Measurements from ENCODE around the gene HS2ST1.

HS2ST1 gene

DNA sequence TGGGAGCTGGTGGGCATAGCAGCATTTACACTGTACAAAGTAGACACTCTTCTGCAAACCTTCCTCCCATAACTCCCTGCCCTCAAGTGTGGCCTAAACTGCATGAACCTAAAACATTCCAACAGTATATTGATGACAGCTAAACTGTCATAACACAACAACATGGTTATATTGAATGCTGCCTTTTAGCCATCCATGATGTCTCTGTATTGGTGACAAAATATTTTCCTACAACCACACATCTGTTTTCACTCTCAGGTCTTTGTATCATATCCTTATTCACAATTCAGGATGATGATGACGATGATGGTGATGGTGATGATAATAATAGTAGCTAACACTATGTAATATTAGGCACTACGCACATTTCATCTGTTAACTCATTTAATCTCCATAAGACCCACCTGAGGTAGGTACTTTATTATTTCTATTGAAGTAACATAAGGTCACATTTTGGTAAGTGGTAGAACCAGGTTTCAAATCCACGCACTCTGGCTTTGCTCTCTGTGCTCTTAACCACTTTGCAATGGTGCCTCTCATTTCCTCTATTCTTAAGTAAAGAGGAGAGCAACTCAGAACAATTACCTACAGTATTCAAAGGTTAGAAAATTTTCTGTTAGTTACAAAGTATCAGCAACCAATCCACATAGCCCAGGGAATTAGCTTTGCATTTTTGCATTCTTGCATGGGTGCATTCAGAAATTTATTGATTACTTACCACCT lies 229.1 kb downstream of the HS2ST1 start:
- no peak overlapping the region for H3K4me3 ChIP-seq (ENCODE audit: low read length)
- H3K9ac ChIP-seq (ENCODE audit: low read length): no peak overlapping the region
- no peaks in the 10 kb centered on the region for H3K36me3 ChIP-seq (ENCODE audit: control insufficient read depth, insufficient read depth, low read length, severe bottlenecking)
- H3K27me3 ChIP-seq (replicated peaks; ENCODE audit: control insufficient read depth, insufficient read depth, low read length): no peaks in the 10 kb centered on the region
- no peak for DNase-seq (ENCODE audit: low read depth)
- peaks cover 1% of the 10 kb centered on the region for H3K4me1 ChIP-seq (ENCODE audit: control insufficient read depth, insufficient read depth, low read length)
- H3K9me3 ChIP-seq (ENCODE audit: control insufficient read depth, low read length): no peaks in the 10 kb centered on the region

DNA sequence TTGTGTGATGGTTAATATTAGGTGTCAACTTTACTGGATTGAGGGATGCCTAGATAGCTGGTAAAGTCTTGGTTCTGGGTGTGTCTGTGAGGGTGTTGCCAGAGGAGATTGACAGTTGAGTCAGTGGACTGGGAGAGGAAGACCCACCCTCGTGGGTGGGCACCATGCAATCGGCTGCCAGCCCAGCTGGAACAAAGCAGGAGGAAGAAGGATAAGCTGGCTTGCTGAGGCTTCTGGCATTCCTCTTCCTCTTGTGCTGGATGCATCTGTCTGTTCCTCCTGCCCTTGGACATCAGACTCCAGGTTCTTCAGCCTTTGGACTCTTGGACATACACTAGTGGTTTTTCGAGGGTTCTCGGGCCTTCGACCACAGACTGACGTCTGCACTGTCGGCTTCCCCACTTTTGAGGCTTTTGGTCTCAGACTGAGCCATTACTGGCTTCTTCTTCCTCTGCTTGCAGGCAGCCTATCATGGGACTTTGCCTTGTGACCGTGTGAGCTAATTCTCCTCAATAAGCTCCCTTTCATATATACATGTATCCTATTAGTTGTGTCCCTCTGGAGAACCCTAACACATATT lies 230.0 kb downstream of the HS2ST1 start:
- Histone ChIP-seq H3K4me3 (ENCODE audit: low read length) (no peak overlapping the region), H3K36me3 (ENCODE audit: control insufficient read depth, insufficient read depth, low read length, severe bottlenecking) (no peaks in the 10 kb centered on the region), H3K9ac (ENCODE audit: low read length) (no peak overlapping the region), H3K27me3 (replicated peaks; ENCODE audit: control insufficient read depth, insufficient read depth, low read length) (no peaks in the 10 kb centered on the region), H3K9me3 (ENCODE audit: control insufficient read depth, low read length) (no peaks in the 10 kb centered on the region), H3K4me1 (ENCODE audit: control insufficient read depth, insufficient read depth, low read length) (peaks cover 10% of the 10 kb centered on the region)
- DNase-seq (ENCODE audit: low read depth): no peak

DNA sequence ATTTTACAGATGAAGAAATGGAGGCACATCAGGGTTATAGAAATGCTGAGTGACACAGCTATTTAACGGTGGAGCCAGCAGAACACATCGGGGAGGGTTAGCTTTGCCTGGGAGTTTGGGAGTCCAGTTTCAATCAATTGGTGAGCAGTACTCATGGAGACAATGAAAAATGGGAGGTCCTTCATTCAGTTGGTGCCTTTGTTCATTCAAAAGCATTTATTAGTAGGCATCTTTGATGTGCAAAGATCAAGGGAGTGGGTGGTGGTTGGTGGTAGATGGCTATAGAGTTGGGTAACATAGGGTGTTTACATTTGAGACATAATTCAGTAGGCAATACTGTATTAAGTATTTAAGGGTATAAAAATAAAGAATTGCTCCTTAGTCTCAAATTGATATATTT lies 230.5 kb downstream of the HS2ST1 start:
- no peaks in the 10 kb centered on the region for H3K36me3 ChIP-seq (ENCODE audit: control insufficient read depth, insufficient read depth, low read length, severe bottlenecking)

DNA sequence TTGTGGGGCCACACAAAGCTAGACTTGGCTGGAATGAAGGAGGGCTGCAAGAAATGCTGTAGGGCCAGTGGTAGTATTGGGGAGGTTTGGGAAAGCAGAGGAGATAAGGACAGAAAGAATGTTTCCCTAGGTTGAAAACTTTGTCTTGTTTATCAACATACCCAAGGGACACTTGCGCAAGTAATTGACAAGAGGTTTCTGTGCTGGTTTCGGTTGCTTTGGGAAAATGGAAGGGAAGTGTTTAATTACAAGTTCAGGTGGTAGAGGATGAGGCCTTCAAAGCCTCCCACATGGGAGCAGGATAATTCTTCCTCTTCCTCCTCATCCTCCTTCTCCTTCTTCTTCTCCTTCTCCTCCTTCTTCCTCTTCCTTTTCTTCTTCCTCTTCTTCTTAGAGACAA lies 232.1 kb downstream of the HS2ST1 start:
- Histone ChIP-seq H3K4me1 (ENCODE audit: control insufficient read depth, insufficient read depth, low read length) (peaks cover 31% of the 10 kb centered on the region), H3K9me3 (ENCODE audit: control insufficient read depth, low read length) (no peaks in the 10 kb centered on the region), H3K36me3 (ENCODE audit: control insufficient read depth, insufficient read depth, low read length, severe bottlenecking) (no peaks in the 10 kb centered on the region), H3K9ac (ENCODE audit: low read length) (no peak overlapping the region), H3K4me3 (ENCODE audit: low read length) (no peak overlapping the region), H3K27me3 (replicated peaks; ENCODE audit: control insufficient read depth, insufficient read depth, low read length) (no peaks in the 10 kb centered on the region)
- no peak for DNase-seq (ENCODE audit: low read depth)

More for the DNA sequence above, 230.5 kb downstream of the HS2ST1 start:
- no peak for DNase-seq (ENCODE audit: low read depth)
- Histone ChIP-seq H3K9me3 (ENCODE audit: control insufficient read depth, low read length) (no peaks in the 10 kb centered on the region), H3K9ac (ENCODE audit: low read length) (no peak overlapping the region), H3K4me3 (ENCODE audit: low read length) (no peak overlapping the region), H3K27me3 (replicated peaks; ENCODE audit: control insufficient read depth, insufficient read depth, low read length) (no peaks in the 10 kb centered on the region), H3K4me1 (ENCODE audit: control insufficient read depth, insufficient read depth, low read length) (peaks cover 15% of the 10 kb centered on the region)

DNA sequence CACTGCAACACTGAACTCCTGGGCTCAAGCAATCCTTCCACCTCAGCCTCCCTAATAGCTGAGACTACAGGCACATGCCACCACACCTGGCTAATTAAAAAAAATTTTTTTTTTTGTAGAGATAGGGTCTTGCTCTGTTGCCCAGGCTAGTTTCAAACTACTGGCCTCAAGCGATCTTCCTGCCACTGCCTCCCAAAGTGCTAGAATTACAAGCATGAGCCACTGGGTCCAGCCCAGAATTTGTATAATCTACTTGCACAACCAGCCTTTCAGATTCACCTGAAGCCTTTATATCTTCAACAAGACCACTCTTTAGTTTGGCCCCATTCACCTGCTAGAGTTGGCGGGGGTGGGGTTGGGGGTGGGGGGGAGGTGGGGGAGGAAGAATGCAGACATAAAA lies 232.6 kb downstream of the HS2ST1 start:
- no peak for DNase-seq (ENCODE audit: low read depth)
- no peaks in the 10 kb centered on the region for H3K36me3 ChIP-seq (ENCODE audit: control insufficient read depth, insufficient read depth, low read length, severe bottlenecking)
- no peak overlapping the region for H3K9ac ChIP-seq (ENCODE audit: low read length)
- H3K9me3 ChIP-seq (ENCODE audit: control insufficient read depth, low read length): no peaks in the 10 kb centered on the region
- H3K4me1 ChIP-seq (ENCODE audit: control insufficient read depth, insufficient read depth, low read length): peaks cover 35% of the 10 kb centered on the region
- no peaks in the 10 kb centered on the region for H3K27me3 ChIP-seq (replicated peaks; ENCODE audit: control insufficient read depth, insufficient read depth, low read length)
- H3K4me3 ChIP-seq (ENCODE audit: low read length): no peak overlapping the region

DNA sequence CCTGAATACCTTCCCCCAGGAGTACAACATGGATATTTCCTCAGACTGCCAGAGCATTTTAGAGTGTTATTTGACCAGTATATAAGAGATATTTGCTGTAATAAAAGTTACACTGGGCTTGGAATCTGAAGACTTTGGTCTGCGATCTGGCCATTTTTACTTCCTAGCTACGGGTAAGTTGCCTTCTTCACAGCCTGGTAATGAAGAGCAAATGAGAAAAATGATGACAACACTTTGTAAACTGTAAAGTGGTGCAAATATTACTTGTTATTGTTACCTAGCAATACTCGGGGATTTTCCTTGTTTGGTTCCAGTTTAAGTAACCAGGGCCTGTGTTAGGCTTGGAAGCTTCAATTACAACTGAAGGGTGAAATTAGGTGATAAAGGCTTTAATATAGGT lies 233.4 kb downstream of the HS2ST1 start:
- Histone ChIP-seq H3K9me3 (ENCODE audit: control insufficient read depth, low read length) (no peaks in the 10 kb centered on the region), H3K27me3 (replicated peaks; ENCODE audit: control insufficient read depth, insufficient read depth, low read length) (no peaks in the 10 kb centered on the region), H3K4me3 (ENCODE audit: low read length) (no peak overlapping the region), H3K9ac (ENCODE audit: low read length) (no peak overlapping the region), H3K36me3 (ENCODE audit: control insufficient read depth, insufficient read depth, low read length, severe bottlenecking) (no peaks in the 10 kb centered on the region), H3K4me1 (ENCODE audit: control insufficient read depth, insufficient read depth, low read length) (peaks cover 42% of the 10 kb centered on the region)
- no peak for DNase-seq (ENCODE audit: low read depth)

DNA sequence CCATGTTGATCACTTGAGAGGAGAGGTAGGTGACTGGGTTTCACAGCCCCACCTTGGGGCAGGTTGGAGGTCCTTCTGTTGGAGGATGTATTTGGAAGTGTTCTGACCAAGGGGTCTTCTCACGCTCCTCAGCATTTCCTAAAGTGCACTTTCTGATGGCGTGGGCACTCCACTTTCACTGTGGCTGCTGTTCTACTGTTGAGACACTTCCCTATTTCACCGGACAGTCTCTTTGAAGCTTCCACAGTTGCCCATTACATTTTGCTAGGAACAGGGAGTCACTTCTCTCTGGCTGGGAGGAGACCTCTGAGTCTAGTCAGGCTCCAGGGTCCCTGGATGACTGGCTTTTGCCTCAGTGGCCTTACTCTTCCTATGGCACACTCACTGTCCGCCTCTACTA lies 234.2 kb downstream of the HS2ST1 start:
- H3K9me3 ChIP-seq (ENCODE audit: control insufficient read depth, low read length): no peaks in the 10 kb centered on the region
- no peak for DNase-seq (ENCODE audit: low read depth)
- no peaks in the 10 kb centered on the region for H3K27me3 ChIP-seq (replicated peaks; ENCODE audit: control insufficient read depth, insufficient read depth, low read length)
- peaks cover 42% of the 10 kb centered on the region for H3K4me1 ChIP-seq (ENCODE audit: control insufficient read depth, insufficient read depth, low read length)
- H3K4me3 ChIP-seq (ENCODE audit: low read length): no peak overlapping the region
- H3K9ac ChIP-seq (ENCODE audit: low read length): peak overlapping the region; percentile 55
- H3K36me3 ChIP-seq (ENCODE audit: control insufficient read depth, insufficient read depth, low read length, severe bottlenecking): no peaks in the 10 kb centered on the region

DNA sequence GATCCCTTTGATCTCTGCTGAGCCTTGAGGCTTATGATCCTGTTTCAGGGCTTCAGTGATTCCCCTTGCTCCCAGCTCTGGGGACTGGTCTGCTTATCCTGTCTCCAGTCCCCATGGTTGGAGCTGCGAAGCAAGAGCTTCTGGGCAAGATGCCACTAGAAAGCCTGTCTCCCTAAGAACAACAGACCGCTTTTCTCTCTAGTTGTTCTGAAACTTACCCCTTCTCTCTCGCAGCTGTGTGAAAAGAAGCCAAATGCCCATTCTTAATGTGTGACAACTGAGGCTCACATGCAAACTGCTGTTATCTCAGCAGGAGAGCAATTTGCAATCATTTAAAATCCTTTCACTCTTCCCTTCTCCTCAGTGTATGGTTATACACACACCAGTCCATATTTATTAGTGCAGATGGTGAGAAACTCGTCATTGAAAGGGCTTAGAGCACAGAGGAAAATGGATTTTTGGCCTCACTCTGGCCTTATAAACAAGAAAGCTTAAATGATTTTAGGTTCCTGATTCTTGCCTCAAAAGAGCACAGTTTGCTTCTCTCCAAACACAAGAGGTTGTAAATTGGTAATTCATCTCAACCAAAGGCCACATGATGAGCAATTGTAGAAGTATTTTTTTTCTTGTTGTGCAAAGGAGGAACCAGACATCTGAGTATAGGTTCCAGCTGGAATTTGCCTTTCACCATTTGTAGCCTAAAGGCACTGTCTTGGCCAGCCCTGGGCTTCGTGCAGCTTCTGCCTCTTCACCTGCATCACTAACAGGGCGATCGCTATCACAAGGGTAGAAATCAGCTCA lies 235.0 kb downstream of the HS2ST1 start:
- Histone ChIP-seq H3K36me3 (ENCODE audit: control insufficient read depth, insufficient read depth, low read length, severe bottlenecking) (no peaks in the 10 kb centered on the region), H3K9me3 (ENCODE audit: control insufficient read depth, low read length) (no peaks in the 10 kb centered on the region), H3K27me3 (replicated peaks; ENCODE audit: control insufficient read depth, insufficient read depth, low read length) (no peaks in the 10 kb centered on the region), H3K9ac (ENCODE audit: low read length) (peak overlapping the region; percentile 55), H3K4me1 (ENCODE audit: control insufficient read depth, insufficient read depth, low read length) (peaks cover 42% of the 10 kb centered on the region), H3K4me3 (ENCODE audit: low read length) (no peak overlapping the region)
- DNase-seq (ENCODE audit: low read depth): peak; percentile 72

DNA sequence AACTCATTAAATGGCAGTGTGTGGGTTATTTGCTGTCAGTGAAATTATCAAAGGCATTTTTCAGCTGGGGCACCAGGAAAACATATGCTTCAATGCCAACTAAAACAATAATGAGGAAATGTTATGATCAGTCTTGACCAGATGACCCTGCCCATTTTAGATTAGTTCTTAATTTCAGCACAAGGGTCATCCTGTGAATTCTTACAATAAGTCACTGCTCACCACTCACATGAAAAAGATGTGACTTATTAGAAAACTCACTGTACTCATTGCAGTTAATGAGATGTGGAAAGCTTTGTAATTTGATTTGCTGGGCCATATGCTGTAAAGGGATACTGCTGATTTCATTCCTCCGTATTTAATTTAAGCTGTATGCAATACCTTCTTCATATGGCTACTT lies 235.7 kb downstream of the HS2ST1 start:
- Histone ChIP-seq H3K36me3 (ENCODE audit: control insufficient read depth, insufficient read depth, low read length, severe bottlenecking) (no peaks in the 10 kb centered on the region), H3K4me1 (ENCODE audit: control insufficient read depth, insufficient read depth, low read length) (peaks cover 42% of the 10 kb centered on the region), H3K9me3 (ENCODE audit: control insufficient read depth, low read length) (no peaks in the 10 kb centered on the region), H3K9ac (ENCODE audit: low read length) (peak overlapping the region; percentile 55), H3K4me3 (ENCODE audit: low read length) (no peak overlapping the region), H3K27me3 (replicated peaks; ENCODE audit: control insufficient read depth, insufficient read depth, low read length) (no peaks in the 10 kb centered on the region)
- DNase-seq (ENCODE audit: low read depth): peak; percentile 21

DNA sequence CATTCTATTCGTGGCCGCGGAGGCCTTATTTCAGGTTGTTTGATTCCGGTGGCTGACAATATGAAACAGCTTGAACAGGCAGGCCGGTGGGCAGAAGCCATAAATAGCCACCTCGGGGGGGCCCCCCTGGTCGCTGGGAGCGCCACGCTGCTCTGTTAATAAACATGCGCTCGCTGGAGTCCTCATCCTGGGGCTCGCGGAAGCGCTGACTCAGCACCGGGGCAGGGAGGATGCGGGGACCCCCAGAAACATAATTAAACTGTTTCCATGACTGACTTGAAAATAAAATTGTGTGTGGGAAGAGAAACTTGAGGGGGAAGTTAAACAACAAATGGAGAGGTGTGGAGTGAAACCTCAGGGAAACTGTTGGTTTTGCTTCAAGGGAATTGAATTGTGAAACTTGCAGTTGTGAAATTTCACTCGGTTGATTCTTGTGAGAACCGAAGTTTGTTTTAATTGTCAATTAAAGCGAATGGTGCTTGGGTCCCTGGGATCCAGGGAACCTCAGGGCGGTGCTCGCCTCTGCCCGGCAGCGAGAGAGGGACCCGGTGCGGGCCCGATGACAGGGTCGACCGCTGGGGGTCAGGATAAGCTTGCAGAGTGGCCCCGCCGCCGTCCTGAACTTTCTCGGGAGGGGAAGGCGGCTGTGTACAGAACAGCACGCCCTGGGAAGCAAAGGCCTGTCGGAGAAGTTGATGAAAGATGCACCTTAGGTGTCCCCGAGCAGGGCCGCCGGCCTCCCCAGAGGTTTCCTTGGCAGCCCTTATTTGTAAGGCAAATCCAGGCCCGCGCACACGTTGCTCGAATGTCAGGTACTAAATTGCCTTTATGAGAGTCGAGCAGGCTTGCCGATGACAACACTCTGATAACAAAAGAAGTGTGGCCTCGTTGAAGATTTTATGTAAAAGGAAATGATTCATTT lies 237.3 kb downstream of the HS2ST1 start:
- Histone ChIP-seq H3K4me3 (ENCODE audit: low read length) (peak overlapping the region; percentile 64), H3K27me3 (replicated peaks; ENCODE audit: control insufficient read depth, insufficient read depth, low read length) (no peaks in the 10 kb centered on the region), H3K9ac (ENCODE audit: low read length) (peak overlapping the region; percentile 74), H3K9me3 (ENCODE audit: control insufficient read depth, low read length) (no peaks in the 10 kb centered on the region), H3K4me1 (ENCODE audit: control insufficient read depth, insufficient read depth, low read length) (peaks cover 42% of the 10 kb centered on the region), H3K36me3 (ENCODE audit: control insufficient read depth, insufficient read depth, low read length, severe bottlenecking) (no peaks in the 10 kb centered on the region)
- DNase-seq (ENCODE audit: low read depth): peak; percentile 74

DNA sequence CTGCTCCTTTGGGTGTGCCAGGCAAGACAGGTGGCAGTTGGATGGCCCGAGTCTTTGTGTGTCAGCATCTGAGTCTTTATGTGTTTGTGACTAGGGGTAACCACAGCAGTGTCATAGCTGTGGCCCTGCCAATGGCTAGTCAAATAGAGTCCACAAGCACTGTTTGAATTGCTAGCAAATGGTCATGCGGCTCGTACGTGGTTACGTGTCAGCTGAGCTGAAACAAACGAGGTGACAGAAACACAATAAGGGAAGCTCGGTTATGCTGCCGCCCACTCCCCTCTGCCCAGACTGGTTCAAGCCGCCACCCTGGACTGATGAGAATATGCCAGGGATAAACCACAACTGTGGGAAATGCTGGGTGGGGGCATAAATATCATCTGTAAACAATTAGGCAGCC lies 239.9 kb downstream of the HS2ST1 start:
- no peaks in the 10 kb centered on the region for H3K27me3 ChIP-seq (replicated peaks; ENCODE audit: control insufficient read depth, insufficient read depth, low read length)

More for the DNA sequence above, 239.9 kb downstream of the HS2ST1 start:
- no peak for DNase-seq (ENCODE audit: low read depth)
- H3K36me3 ChIP-seq (ENCODE audit: control insufficient read depth, insufficient read depth, low read length, severe bottlenecking): no peaks in the 10 kb centered on the region
- H3K9ac ChIP-seq (ENCODE audit: low read length): no peak overlapping the region
- H3K4me1 ChIP-seq (ENCODE audit: control insufficient read depth, insufficient read depth, low read length): peaks cover 33% of the 10 kb centered on the region
- H3K4me3 ChIP-seq (ENCODE audit: low read length): no peak overlapping the region
- H3K9me3 ChIP-seq (ENCODE audit: control insufficient read depth, low read length): no peaks in the 10 kb centered on the region

All from adipocyte (in vitro differentiated cells).